ENCODE data around the gene CBR3. TPM values are rescaled to one million over a fixed set of nuclear protein-coding genes. Genes with fewer than 3 reads are reported as not detected.
"Not testable (repeated sequence)": the region's sequence is repeated elsewhere in the genome, so short reads cannot be mapped to it uniquely, and the experiment has no call there.

Gene CBR3
- total and polyA plus RNA-seq, 2 of the 4 experiments (the other 2 are of a cell fraction), result 13.4 to 15.4 TPM

DNA sequence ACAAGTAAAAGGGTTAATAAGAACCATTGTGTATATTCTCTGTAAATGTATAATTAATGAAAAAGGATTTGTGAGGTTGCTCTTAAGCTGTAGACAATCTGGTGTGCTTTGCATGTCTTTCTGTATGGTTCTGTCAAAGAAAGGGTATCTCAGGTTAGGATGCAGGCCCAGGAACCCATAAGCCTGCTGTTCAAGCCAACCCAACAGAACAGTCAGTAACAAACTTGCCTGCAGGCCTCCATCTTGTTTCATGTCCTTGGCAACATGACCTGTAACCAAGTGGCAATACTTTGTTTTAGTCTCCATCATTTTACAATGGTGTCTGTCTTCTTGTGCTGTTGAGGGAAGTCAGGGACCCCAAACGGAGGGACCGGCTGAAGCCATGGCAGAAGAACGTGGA, 35.9 kb upstream of the CBR3 start:
- in situ Hi-C loops (cut with MboI; ENCODE audit: low sequenced_read_pairs) (no loop called here), dilution Hi-C loops (cut with HindIII; ENCODE audit: low sequenced_read_pairs, unreplicated experiment) (no loop called here), intact Hi-C loops (cut with micrococcal nuclease) (no loop called here)
- H3K4me1 ChIP-seq (ENCODE audit: control insufficient read depth, insufficient read depth, low read length), result no peaks in the 10 kb centered on the region
- H3K36me3 ChIP-seq (ENCODE audit: control insufficient read depth, insufficient read depth, low read length), result no peaks in the 10 kb centered on the region
- DNase-seq (no peak), ATAC-seq (ENCODE audit: low read depth) (no peak)
- H3K4ac ChIP-seq (ENCODE audit: low read depth, low read length), result no peak overlapping the region
- no peak overlapping the region for H2BK5ac ChIP-seq (ENCODE audit: low read depth, low read length, poor library complexity, severe bottlenecking)
- no peak overlapping the region for H3K23ac ChIP-seq (ENCODE audit: low read depth, low read length)
- no peak overlapping the region for H2BK120ac ChIP-seq (ENCODE audit: low read depth, low read length)
- H2AK9ac ChIP-seq (replicated peaks; ENCODE audit: low read depth, low read length, poor library complexity), result no peak overlapping the region
- no peak overlapping the region for H4K91ac ChIP-seq (ENCODE audit: insufficient read depth, low read depth, low read length)
- H3K79me1 ChIP-seq (ENCODE audit: low read depth in 1 of 2, low read length in 2 of 2), result no peaks in the 10 kb centered on the region
- CTCF ChIA-PET, result no interaction called here
- H3K4me2 ChIP-seq (ENCODE audit: low read depth, low read length), result no peak overlapping the region
- H2AK5ac ChIP-seq (ENCODE audit: low read depth, low read length), result no peak overlapping the region
- H2BK20ac ChIP-seq (ENCODE audit: low read depth, low read length), result no peak overlapping the region
- H3K9me3 ChIP-seq (ENCODE audit: control insufficient read depth, insufficient read depth, low read length), result peaks cover 3% of the 10 kb centered on the region
- no peak overlapping the region for H2BK15ac ChIP-seq (ENCODE audit: low read depth, low read length)
- TF ChIP-seq SMC3 (IDR thresholded peaks at IDR 0.05; ENCODE audit: low read depth, low read length), result no peak
- no peak for TF ChIP-seq BHLHE40 (IDR thresholded peaks at IDR 0.05; ENCODE audit: low read depth, low read length)
- no peak for TF ChIP-seq CHD1 (IDR thresholded peaks at IDR 0.05; ENCODE audit: low read depth, low read length)
- TF ChIP-seq, protein P1, sequence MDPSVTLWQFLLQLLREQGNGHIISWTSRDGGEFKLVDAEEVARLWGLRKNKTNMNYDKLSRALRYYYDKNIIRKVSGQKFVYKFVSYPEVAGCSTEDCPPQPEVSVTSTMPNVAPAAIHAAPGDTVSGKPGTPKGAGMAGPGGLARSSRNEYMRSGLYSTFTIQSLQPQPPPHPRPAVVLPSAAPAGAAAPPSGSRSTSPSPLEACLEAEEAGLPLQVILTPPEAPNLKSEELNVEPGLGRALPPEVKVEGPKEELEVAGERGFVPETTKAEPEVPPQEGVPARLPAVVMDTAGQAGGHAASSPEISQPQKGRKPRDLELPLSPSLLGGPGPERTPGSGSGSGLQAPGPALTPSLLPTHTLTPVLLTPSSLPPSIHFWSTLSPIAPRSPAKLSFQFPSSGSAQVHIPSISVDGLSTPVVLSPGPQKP (IDR thresholded peaks at IDR 0.05; ENCODE audit: borderline replicate concordance, low read depth, low read length), result no peak
- H4K8ac ChIP-seq (ENCODE audit: low read depth in 2 of 2, low read length in 2 of 2), result no peak overlapping the region
- no peaks in the 10 kb centered on the region for H3K9me1 ChIP-seq (ENCODE audit: insufficient read depth, low read length)
- no peak overlapping the region for H3K27ac ChIP-seq (ENCODE audit: insufficient read depth, low read length)
- H4K20me1 ChIP-seq (ENCODE audit: insufficient read depth, low read length), result no peaks in the 10 kb centered on the region
- H3K14ac ChIP-seq (replicated peaks; ENCODE audit: low read depth, low read length), result no peak overlapping the region
- no peak overlapping the region for H3K56ac ChIP-seq (ENCODE audit: extremely low read depth, insufficient read depth, low read length)
- H3K9ac ChIP-seq (ENCODE audit: low read depth, low read length), result no peak overlapping the region
- no peak overlapping the region for H3K4me3 ChIP-seq (ENCODE audit: insufficient read depth, low read depth, low read length)
- H3K18ac ChIP-seq (ENCODE audit: low read depth, low read length), result no peak overlapping the region
- no TSS peak for BruUV-seq (replicated peaks)
- WGBS, 2 experiments (ENCODE audit: extremely low coverage in 2 of 2, insufficient read length in 1 of 2), result no CpG with 5 or more reads among the region's 3 CpGs
- H3K27me3 ChIP-seq (ENCODE audit: control insufficient read depth, insufficient read depth, low read length), result peaks cover 32% of the 10 kb centered on the region
- POLR2A ChIA-PET (ENCODE audit: unreplicated experiment), result no interaction called here
- no peak overlapping the region for H2AFZ ChIP-seq (replicated peaks; ENCODE audit: low read length, poor library complexity)
- no peak overlapping the region for H4K5ac ChIP-seq (ENCODE audit: low read depth, low read length)

DNA sequence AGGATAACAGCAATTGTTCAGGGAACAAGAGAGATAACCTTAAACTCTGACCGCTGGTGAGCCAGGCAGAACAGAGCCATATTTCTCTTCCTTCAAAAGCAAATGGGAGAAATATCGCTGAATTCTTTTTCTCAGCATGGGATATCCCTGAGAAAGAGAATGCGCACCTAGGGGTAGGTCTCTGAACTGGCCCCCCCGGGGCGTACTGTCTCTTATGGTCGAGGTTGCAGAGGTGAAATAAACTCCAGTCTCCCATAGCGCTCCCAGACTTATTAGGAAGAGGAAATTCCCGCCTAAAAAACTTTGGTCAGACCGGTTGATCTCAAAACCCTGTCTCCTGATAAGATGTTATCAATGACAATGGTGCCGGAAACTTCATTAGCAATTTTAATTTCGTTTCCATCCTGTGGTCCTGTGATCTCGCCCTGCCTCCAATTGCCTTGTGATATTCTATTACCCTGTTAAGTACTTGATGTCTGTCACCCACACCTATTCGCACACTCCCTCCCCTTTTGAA, 35.1 kb upstream of the CBR3 start:
- H3K9me1 ChIP-seq (ENCODE audit: insufficient read depth, low read length); H3K36me3 ChIP-seq (ENCODE audit: control insufficient read depth, insufficient read depth, low read length); H2BK5ac ChIP-seq (ENCODE audit: low read depth, low read length, poor library complexity, severe bottlenecking); H2BK20ac ChIP-seq (ENCODE audit: low read depth, low read length); H3K4me2 ChIP-seq (ENCODE audit: low read depth, low read length); H2AFZ ChIP-seq (replicated peaks; ENCODE audit: low read length, poor library complexity); H3K18ac ChIP-seq (ENCODE audit: low read depth, low read length); dilution Hi-C loops (cut with HindIII; ENCODE audit: low sequenced_read_pairs, unreplicated experiment); H2BK120ac ChIP-seq (ENCODE audit: low read depth, low read length); in situ Hi-C loops (cut with MboI; ENCODE audit: low sequenced_read_pairs); H3K9ac ChIP-seq (ENCODE audit: low read depth, low read length); H3K23ac ChIP-seq (ENCODE audit: low read depth, low read length); H3K14ac ChIP-seq (replicated peaks; ENCODE audit: low read depth, low read length); POLR2A ChIA-PET (ENCODE audit: unreplicated experiment); BruUV-seq (replicated peaks); ATAC-seq (ENCODE audit: low read depth); H3K4ac ChIP-seq (ENCODE audit: low read depth, low read length); H3K4me3 ChIP-seq (ENCODE audit: insufficient read depth, low read depth, low read length); CTCF ChIA-PET; H2AK9ac ChIP-seq (replicated peaks; ENCODE audit: low read depth, low read length, poor library complexity); H4K8ac ChIP-seq (ENCODE audit: low read depth in 2 of 2, low read length in 2 of 2); H4K91ac ChIP-seq (ENCODE audit: insufficient read depth, low read depth, low read length); DNase-seq; H3K56ac ChIP-seq (ENCODE audit: extremely low read depth, insufficient read depth, low read length); H4K20me1 ChIP-seq (ENCODE audit: insufficient read depth, low read length); H3K79me1 ChIP-seq (ENCODE audit: low read depth in 1 of 2, low read length in 2 of 2); H2BK15ac ChIP-seq (ENCODE audit: low read depth, low read length); H4K5ac ChIP-seq (ENCODE audit: low read depth, low read length); H3K9me3 ChIP-seq (ENCODE audit: control insufficient read depth, insufficient read depth, low read length); intact Hi-C loops (cut with micrococcal nuclease); H2AK5ac ChIP-seq (ENCODE audit: low read depth, low read length); H3K27ac ChIP-seq (ENCODE audit: insufficient read depth, low read length); H3K4me1 ChIP-seq (ENCODE audit: control insufficient read depth, insufficient read depth, low read length): not testable (repeated sequence)
- 67% methylated on average over 1 of the region's 13 CpGs; no CpG with 5 or more reads in 1 of the 2 experiments for WGBS, 2 experiments (ENCODE audit: extremely low coverage in 2 of 2, insufficient read length in 1 of 2)
- peaks cover 38% of the 10 kb centered on the region for H3K27me3 ChIP-seq (ENCODE audit: control insufficient read depth, insufficient read depth, low read length)
